Sigmoid colon (tissue), 7 donors: ENCODE measurements around the gene VMO1. TPM values are rescaled to one million over a fixed set of nuclear protein-coding genes. Genes with fewer than 3 reads are reported as not detected.

Experiments used
- DNase-seq: peaks from one replicate; pipeline ENCODE4 v3.0.0-alpha.2; 2019
- H3K27ac ChIP-seq, 4 donors: fragments of 200-600 bp; sonication (generic); one replicate each; pipeline ENCODE4 v1.5.1; 2016 to 2019; ENCODE audit warnings: mild to moderate bottlenecking in 1 of 4
- H3K27me3 ChIP-seq, 3 donors: fragments of 200-600 bp; sonication (generic); one replicate each; pipeline ENCODE4 v1.5.1; 2019; ENCODE audit warnings: mild to moderate bottlenecking in 1 of 3
- H3K36me3 ChIP-seq, 4 donors: fragments of 200-600 bp; sonication (generic); one replicate each; pipeline ENCODE4 v1.5.1; 2016 to 2019
- H3K4me1 ChIP-seq, 4 donors: fragments of 200-600 bp; sonication (generic); one replicate each; pipeline ENCODE4 v1.5.1; 2017 to 2019
- H3K4me3 ChIP-seq, 4 donors: fragments of 200-600 bp; sonication (generic); one replicate each; pipeline ENCODE4 v1.5.1; 2017 to 2019; ENCODE audit warnings: mild to moderate bottlenecking in 2 of 4, moderate library complexity in 1 of 4
- H3K9me3 ChIP-seq, 4 donors: fragments of 200-600 bp in 3 of 4; sonication (generic) in 3 of 4; one replicate each; pipeline versions ENCODE4 v1.5.1 to v1.6.1; 2013 to 2019
- EP300 ChIP-seq, 4 donors: sonication (generic); formaldehyde crosslinking; IDR thresholded peaks; one replicate each; pipeline ENCODE4 v1.6.1; 2017; ENCODE audit warnings: antibody characterized with exemption in 4 of 4
- POLR2A ChIP-seq, 2 donors: fragments of 450-650 bp; IDR thresholded peaks; one replicate each; pipeline ENCODE4 v1.6.1; 2016; ENCODE audit warnings: antibody characterized with exemption in 2 of 2, mild to moderate bottlenecking in 2 of 2, moderate library complexity in 2 of 2
- POLR2AphosphoS5 ChIP-seq, 4 donors: sonication (generic); formaldehyde crosslinking; IDR thresholded peaks; one replicate each; pipeline ENCODE4 v1.6.1; 2017; ENCODE audit warnings: antibody characterized with exemption in 4 of 4
- WGBS, 2 donors: extraction: QIAGEN DNeasy Blood & Tissue Kit; methylation state at CpG; one replicate each; pipeline ENCODE4 v1.1.7; 2013; 5-methylcytosine and 5-hydroxymethylcytosine counted together
- intact Hi-C: fragments of 100-400 bp; cut with DNase I; formaldehyde crosslinking; loops from one replicate; pipeline ENCODE4 v1.15.1; 2023
- polyA plus RNA-seq, 3 donors: library from polyadenylated mRNA; stranded (reverse); fragments of 200-250 nt; gene quantifications; one replicate each; pipeline ENCODE4 v1.2.3, GENCODE V29; 2013
- total RNA-seq, 4 donors: library from RNA; depleted of rRNA; stranded (reverse); fragments of >200 nt; gene quantifications; one replicate each; pipeline ENCODE4 v1.1.0, GENCODE V29; 2016
- TF ChIP-seq, protein P1 (sequence below), 4 experiments: fragments of 450-650 bp in 3 of 4; fragments of 200-600 bp in 1 of 4; IDR thresholded peaks; one replicate each; pipeline ENCODE4 v1.5.1; 2016 to 2019; ENCODE audit warnings: antibody characterized with exemption in 4 of 4, mild to moderate bottlenecking in 3 of 4, moderate library complexity in 2 of 4
- donor health status: healthy with polysubstance abuse.
- donor health status: Bipolar disorder and iron deficiency.
- donor health status: healthy.

VMO1 gene
- total and polyA plus RNA-seq, 7 donors: 1.1 to 6.4 (median 4.1) TPM; not detected in 2

DNA sequence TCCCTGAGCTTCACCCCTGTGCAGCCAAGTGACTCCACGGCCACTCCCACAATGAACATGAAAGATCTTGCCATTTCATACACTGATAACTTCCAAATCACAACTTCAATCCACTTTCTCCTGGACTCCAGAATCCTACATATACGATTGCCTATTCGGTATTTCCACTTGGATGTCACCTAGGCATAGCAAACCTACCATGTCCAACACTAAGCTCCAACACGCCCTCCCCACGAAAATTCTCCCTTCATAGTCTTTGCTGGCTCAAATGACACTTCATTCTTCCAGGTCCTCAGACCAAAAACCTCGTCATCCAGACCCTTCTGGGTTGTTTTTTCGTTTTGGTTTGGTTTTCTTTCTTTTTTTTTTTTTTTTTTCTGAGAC is 4.5 kb upstream of the VMO1 start:
- peak overlapping the region; percentile 95 to 99 (median 96) for H3K27ac ChIP-seq
- peak overlapping the region; percentile 59 to 77 (median 72) for H3K4me3 ChIP-seq
- H3K4me1 ChIP-seq: peaks cover 0 to 44% (median 36%) of the 10 kb centered on the region in 4 donors
- 25 to 35% methylated on average over 7 of the region's 7 CpGs for WGBS, 2 donors
- no peaks in the 10 kb centered on the region for H3K9me3 ChIP-seq
- no peak for TF ChIP-seq EP300 (IDR thresholded peaks at IDR 0.05)
- TF ChIP-seq, protein P1, sequence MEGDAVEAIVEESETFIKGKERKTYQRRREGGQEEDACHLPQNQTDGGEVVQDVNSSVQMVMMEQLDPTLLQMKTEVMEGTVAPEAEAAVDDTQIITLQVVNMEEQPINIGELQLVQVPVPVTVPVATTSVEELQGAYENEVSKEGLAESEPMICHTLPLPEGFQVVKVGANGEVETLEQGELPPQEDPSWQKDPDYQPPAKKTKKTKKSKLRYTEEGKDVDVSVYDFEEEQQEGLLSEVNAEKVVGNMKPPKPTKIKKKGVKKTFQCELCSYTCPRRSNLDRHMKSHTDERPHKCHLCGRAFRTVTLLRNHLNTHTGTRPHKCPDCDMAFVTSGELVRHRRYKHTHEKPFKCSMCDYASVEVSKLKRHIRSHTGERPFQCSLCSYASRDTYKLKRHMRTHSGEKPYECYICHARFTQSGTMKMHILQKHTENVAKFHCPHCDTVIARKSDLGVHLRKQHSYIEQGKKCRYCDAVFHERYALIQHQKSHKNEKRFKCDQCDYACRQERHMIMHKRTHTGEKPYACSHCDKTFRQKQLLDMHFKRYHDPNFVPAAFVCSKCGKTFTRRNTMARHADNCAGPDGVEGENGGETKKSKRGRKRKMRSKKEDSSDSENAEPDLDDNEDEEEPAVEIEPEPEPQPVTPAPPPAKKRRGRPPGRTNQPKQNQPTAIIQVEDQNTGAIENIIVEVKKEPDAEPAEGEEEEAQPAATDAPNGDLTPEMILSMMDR (IDR thresholded peaks at IDR 0.05): no peak
- no peak for TF ChIP-seq POLR2A (IDR thresholded peaks at IDR 0.05)
- TF ChIP-seq POLR2AphosphoS5 (IDR thresholded peaks at IDR 0.05): no peak
- H3K27me3 ChIP-seq: peaks cover 0 to 4% (median 0%) of the 10 kb centered on the region in 3 donors
- intact Hi-C loops: no loop called here
- no peaks in the 10 kb centered on the region for H3K36me3 ChIP-seq
- no peak for DNase-seq

DNA sequence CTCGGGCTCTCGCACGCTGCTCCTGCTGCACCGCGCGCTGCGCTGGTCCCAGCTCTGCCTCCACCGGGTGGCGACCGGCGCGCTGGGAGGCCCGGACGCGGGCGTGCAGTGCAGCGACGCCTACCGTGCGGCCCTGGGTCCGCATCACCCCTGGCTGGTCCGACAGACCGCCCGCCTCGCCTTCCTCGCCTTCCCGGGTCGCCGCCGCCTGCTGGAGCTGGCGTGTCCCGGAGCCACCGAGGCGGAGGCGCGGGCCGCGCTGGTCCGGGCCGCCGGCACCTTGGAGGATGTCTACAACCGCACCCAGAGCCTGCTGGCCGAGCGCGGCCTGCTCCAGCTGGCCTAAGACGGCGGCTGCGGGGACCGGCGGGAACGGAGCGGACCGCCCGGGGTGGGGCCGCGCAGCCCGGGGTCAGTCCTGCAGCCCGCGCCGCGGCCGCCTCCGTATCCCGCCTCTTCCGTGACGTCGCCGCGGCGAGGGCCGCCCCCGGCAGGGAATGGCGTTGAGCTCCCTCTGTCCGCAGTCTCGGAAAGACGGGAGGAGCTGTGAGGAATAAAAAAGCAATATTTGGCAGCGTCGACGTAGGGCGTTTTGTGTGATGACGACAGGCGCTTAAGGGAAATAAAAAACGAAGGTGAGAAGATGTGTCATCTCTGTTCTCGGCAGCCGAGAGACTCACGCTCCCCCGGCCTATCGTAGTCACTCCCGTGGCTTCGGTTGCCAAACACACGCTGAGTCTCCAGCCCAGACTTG is 4.0 kb upstream of the VMO1 start:
- peaks cover 0 to 46% (median 41%) of the 10 kb centered on the region in 4 donors for H3K4me1 ChIP-seq
- WGBS, 2 donors: 0% methylated on average over 91 of the region's 91 CpGs
- no peaks in the 10 kb centered on the region for H3K9me3 ChIP-seq
- intact Hi-C loops: loop anchor here (1.0 to 5.0 kb wide), 2 partner anchors 99 to 197 kb away; partner anchors contain the start of gene CAMTA2
- peak overlapping the region; percentile 95 to 99 (median 96) for H3K27ac ChIP-seq
- DNase-seq: peak; percentile 94
- H3K27me3 ChIP-seq: peaks cover 0 to 9% (median 0%) of the 10 kb centered on the region in 3 donors
- peak overlapping the region; percentile 59 to 77 (median 72) for H3K4me3 ChIP-seq
- no peaks in the 10 kb centered on the region for H3K36me3 ChIP-seq
- peak; percentile 91 for TF ChIP-seq POLR2A (IDR thresholded peaks at IDR 0.05)
- TF ChIP-seq EP300 (IDR thresholded peaks at IDR 0.05): no peak
- TF ChIP-seq POLR2AphosphoS5 (IDR thresholded peaks at IDR 0.05): peak; percentile 84 to 95 (median 90)
- TF ChIP-seq, protein P1 (IDR thresholded peaks at IDR 0.05): peak; percentile 31 to 86 (median 74)

DNA sequence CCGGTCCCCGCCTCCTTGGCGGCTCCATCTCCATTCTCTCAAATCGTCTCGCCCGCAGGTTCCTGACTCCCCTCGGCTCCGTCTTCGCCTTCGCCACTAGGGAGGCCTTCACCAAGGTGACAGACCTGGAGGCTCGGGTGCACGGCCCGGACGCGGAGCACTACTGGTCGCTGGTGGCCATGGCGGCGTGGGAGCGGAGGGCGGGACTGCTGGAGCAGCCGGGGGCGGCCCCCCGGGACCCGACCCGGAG is 3.5 kb upstream of the VMO1 start:
- no peak for DNase-seq
- Histone ChIP-seq H3K36me3 (no peaks in the 10 kb centered on the region), H3K4me3 (peak overlapping the region; percentile 59 to 77 (median 72)), H3K4me1 (peaks cover 0 to 50% (median 45%) of the 10 kb centered on the region in 4 donors), H3K27me3 (peaks cover 0 to 14% (median 0%) of the 10 kb centered on the region in 3 donors), H3K27ac (peak overlapping the region; percentile 95 to 99 (median 96)), H3K9me3 (no peaks in the 10 kb centered on the region)
- WGBS, 2 donors: 0% methylated on average over 25 of the region's 25 CpGs
- no peak for TF ChIP-seq POLR2A (IDR thresholded peaks at IDR 0.05)
- TF ChIP-seq EP300 (IDR thresholded peaks at IDR 0.05): no peak
- TF ChIP-seq, protein P1 (IDR thresholded peaks at IDR 0.05): no peak
- no peak for TF ChIP-seq POLR2AphosphoS5 (IDR thresholded peaks at IDR 0.05)
- intact Hi-C loops: loop anchor here (1.0 to 5.0 kb wide), 2 partner anchors 100 to 198 kb away; partner anchors contain the start of gene CAMTA2

DNA sequence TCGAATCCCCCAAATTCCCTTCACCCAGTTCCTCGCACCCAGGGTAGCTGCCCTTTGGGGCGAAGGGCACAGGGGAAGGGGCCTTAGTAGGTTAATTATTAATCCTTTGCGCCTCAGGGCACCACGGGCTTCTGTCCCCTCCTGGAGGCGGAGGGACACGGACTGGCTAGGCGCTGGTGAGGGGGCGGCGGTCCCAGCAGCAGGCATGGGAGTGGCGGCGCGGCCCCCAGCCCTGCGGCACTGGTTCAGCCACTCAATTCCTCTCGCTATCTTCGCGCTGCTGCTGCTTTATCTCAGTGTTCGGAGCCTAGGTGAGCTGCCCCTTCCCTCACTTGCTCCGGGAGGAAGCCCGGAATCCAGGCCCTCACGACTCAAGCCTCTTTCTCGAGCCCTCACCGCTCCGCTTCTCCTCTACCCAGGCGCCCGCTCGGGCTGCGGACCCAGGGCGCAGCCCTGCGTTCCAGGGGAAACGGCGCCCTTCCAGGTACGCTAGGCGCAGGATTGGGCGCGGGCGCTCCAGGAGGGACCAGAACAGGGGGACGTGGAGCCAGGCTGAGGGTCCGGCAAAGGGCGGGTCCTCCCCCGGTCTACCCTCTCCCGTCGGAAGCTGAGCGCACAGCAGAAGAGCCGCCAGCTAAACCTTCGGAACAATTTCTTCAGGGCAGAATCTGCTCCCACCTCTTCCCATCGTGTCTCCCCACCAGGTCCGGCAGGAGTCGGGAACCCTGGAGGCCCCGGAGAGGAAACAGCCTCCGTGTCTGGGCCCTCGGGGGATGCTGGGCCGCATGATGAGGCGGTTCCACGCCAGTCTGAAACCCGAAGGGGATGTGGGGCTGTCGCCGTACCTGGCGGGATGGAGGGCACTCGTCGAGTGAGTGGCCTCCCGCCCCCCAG is 2.9 kb upstream of the VMO1 start, which contains the start of gene GLTPD2:
Gene GLTPD2, plus strand, starts transcription at position 158 of the 894 bp plus-strand sequence. Its CDS starts 48 bp downstream, at position 206.
- intact Hi-C loops: loop anchor here (1.0 to 5.0 kb wide), 2 partner anchors 100 to 198 kb away; partner anchors contain the start of gene CAMTA2
- peaks cover 0 to 20% (median 0%) of the 10 kb centered on the region in 3 donors for H3K27me3 ChIP-seq
- H3K36me3 ChIP-seq: no peaks in the 10 kb centered on the region
- H3K4me3 ChIP-seq: peak within 1 kb of the TSS; percentile 59 to 77 (median 72)
- WGBS, 2 donors: 10 to 19% methylated on average over 62 of the region's 62 CpGs
- H3K4me1 ChIP-seq: peaks cover 0 to 50% (median 45%) of the 10 kb centered on the region in 4 donors
- H3K9me3 ChIP-seq: no peaks in the 10 kb centered on the region
- TF ChIP-seq, protein P1 (IDR thresholded peaks at IDR 0.05): no peak
- TF ChIP-seq POLR2A (IDR thresholded peaks at IDR 0.05): no peak
- no peak for TF ChIP-seq EP300 (IDR thresholded peaks at IDR 0.05)
- TF ChIP-seq POLR2AphosphoS5 (IDR thresholded peaks at IDR 0.05): no peak
- peak within 1 kb of the TSS; percentile 95 to 99 (median 96) for H3K27ac ChIP-seq
- DNase-seq: no peak
